COLO668 (cell line): Measurements from ENCODE around the gene ZMAT1.
"Not testable (repeated sequence)": the region's sequence is repeated elsewhere in the genome, so short reads cannot be mapped to it uniquely, and the experiment has no call there.

Experiments
- DNase-seq: peaks from one replicate; lab custom pipeline; 2025; ENCODE audit not compliant: unreplicated experiment; lab: John Stamatoyannopoulos, UW

Gene ZMAT1

GRCh38 chrX:101931488-101932248 is at the start of gene ZMAT1:
ZMAT1 (minus strand) TSS chrX:101932027; CDS start chrX:101932008, 19 bp downstream.
- DNase-seq, result peak; percentile 52

GRCh38 chrX:101977106-101977505 is 45.3 kb upstream of the ZMAT1 start:
- DNase-seq, result no peak

GRCh38 chrX:101973066-101973465 is 41.2 kb upstream of the ZMAT1 start:
- no peak for DNase-seq

- not testable (repeated sequence) for DNase-seq
These were observed 33.2 kb upstream of the ZMAT1 start for GRCh38 chrX:101964923-101965539.

GRCh38 chrX:101958139-101958538 is 26.3 kb upstream of the ZMAT1 start:
- no peak for DNase-seq

- no peak for DNase-seq
These were observed 25.3 kb upstream of the ZMAT1 start for GRCh38 chrX:101957174-101957573.

GRCh38 chrX:101956556-101956955 is 24.7 kb upstream of the ZMAT1 start:
- no peak for DNase-seq

GRCh38 chrX:101950581-101950980 is 18.8 kb upstream of the ZMAT1 start:
- DNase-seq, result no peak

- no peak for DNase-seq
These were observed 383 bp upstream of the ZMAT1 start for GRCh38 chrX:101932249-101932570.

- no peak for DNase-seq
These were observed 715 bp downstream of the ZMAT1 start for GRCh38 chrX:101931136-101931487.

GRCh38 chrX:101925733-101926132 is 6.1 kb downstream of the ZMAT1 start:
- DNase-seq, result no peak

- DNase-seq, result no peak
These were observed 13.1 kb downstream of the ZMAT1 start for GRCh38 chrX:101918751-101919150.

- DNase-seq, result no peak
These were observed 25.6 kb downstream of the ZMAT1 start for GRCh38 chrX:101906136-101906796.

GRCh38 chrX:101904996-101905395 is 26.8 kb downstream of the ZMAT1 start:
- no peak for DNase-seq
